DMS79 treated with DMSO at 0.1 percent for 48 hours (cell line): ENCODE results near the gene NHLRC3.
"Not testable (repeated sequence)": the region's sequence is repeated elsewhere in the genome, so short reads cannot be mapped to it uniquely, and the experiment has no call there.

ENCODE experiments used
- DNase-seq: peaks from one replicate; lab custom pipeline; 2025; lab: John Stamatoyannopoulos, UW

NHLRC3 gene, protein sequence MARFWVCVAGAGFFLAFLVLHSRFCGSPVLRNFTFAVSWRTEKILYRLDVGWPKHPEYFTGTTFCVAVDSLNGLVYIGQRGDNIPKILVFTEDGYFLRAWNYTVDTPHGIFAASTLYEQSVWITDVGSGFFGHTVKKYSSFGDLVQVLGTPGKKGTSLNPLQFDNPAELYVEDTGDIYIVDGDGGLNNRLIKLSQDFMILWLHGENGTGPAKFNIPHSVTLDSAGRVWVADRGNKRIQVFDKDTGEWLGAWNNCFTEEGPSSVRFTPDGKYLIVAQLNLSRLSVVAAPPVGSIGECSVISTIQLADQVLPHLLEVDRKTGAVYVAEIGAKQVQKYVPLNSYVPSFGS

DNA sequence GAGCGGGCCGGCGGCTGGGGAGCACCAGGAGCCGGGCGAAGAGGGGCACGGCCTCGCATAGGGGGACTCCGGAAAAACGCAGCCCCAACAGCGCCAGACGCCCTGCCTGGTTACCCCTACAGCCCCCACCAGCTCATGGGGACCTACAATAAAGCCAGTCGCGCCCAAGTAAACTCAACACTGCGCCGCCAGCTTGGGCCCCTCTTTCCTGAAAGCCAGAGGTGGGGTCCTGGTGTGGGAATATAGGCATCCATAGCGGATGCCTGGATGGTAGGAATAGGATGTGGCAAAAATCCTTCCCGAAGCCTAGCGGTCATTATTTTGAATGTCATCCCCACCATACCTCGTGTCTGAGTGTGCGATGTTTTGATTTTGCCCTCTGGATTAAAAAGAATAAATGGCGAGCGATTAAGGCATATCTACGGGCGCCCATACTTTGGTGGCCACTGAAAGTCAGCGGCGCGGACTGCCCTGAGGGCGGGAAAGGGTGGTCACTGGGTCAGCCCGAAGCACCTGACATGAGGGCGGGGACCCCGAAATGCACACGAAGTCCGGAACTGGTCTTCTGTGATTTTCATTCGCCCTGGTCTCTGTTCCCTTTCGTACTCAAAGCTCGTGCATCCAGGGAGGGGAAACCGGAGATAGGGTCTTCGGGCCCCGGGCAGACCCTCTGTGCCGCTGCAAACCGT is at the start of gene NHLRC3, which contains the start of gene PROSER1:
Gene NHLRC3 (plus strand): TSS at position 577 of the 689 bp plus-strand sequence. CDS start 184 bp downstream, outside the sequence.
Gene PROSER1 (minus strand): TSS at position 210 of the 689 bp plus-strand sequence. CDS start 847 bp downstream, outside the sequence.
- DNase-seq = peak; percentile 94

DNA sequence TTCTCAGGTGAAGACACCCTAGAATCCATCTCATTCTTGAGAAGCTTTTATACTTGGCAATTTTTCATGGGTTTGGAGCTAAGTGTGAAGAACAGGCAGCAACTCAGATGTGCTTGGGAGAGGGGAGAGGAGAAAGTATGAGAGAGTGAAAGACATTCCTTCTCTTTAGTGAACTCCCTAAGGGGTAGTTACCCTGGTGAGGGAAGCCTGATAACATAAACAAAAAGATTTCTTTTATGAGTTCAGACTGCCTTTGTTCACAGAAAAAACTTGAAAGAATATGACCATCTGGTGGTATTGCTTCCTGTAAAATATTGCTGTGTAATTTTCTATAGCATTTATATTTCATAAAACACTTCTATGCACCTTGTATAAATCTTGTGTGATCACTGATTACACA is 47.6 kb upstream of the NHLRC3 start, which contains the start of gene STOML3:
Gene STOML3 (minus strand): TSS at position 139 of the 400 bp plus-strand sequence. CDS start 110 bp downstream, at position 29.
- no peak for DNase-seq

DNA sequence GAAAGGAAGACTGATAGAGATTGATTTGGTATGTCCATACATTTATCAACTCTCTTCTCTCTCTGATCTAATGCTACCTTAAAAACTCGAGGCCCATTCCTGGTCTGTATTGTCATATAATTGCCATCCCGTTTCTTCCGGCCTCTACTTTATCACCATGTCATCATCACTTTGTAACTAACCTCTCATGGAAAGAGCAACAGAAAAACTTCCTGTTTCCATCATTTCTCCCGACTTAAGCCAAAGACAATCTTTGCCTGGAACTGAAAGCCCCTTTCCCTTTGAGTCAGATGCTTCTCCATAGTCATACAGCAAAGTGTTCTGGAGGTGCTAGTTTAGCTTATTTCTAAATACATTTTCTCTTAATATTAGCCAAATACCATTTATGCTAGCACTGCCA is 44.9 kb upstream of the NHLRC3 start:
- DNase-seq = no peak

DNA sequence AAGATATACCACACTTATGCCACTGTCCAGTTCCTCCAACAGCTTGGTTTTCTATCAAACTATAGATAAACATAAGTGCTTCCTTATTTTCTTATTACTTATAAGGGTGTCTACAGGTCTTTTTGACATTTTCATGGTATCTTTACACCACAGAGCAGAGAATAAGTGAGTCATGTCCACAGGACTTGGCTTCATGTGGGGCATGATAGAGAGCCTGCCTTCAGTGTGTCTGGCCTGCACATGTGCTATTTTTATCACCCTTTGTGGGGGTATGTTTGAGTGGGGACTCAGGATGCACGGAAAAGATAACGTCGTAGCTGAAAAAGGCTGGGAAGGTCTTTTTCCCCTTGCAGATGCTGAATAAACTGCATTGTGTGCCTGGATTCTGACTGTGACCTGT is 39.5 kb upstream of the NHLRC3 start:
- DNase-seq = no peak

DNA sequence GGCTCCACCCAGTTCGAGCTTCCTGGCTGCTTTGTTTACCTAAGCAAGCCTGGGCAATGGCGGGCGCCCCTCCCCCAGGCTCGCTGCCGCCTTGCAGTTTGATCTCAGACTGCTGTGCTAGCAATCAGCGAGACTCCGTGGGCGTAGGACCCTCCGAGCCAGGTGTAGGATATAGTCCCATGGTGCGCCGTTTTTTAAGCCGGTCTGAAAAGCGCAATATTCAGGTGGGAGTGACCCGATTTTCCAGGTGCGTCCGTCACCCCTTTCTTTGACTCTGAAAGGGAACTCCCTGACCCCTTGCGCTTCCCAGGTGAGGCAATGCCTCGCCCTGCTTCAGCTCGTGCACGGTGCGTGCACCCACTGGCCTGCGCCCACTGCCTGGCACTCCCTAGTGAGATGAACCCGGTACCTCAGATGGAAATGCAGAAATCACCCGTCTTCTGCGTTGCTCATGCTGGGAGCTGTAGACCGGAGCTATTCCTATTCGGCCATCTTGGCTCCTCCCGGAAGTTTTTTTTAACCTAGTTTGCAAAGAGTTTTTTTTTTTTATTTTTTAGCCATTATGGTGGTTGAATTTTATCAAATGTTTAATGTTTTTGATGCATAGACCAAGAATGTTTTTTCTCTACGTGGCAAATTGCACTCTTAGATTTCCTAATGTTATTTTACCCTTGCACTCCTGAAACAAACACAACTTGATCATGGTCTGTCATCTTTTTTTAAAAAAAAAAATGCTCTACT is 31.7 kb upstream of the NHLRC3 start:
- not testable (repeated sequence) for DNase-seq

DNA sequence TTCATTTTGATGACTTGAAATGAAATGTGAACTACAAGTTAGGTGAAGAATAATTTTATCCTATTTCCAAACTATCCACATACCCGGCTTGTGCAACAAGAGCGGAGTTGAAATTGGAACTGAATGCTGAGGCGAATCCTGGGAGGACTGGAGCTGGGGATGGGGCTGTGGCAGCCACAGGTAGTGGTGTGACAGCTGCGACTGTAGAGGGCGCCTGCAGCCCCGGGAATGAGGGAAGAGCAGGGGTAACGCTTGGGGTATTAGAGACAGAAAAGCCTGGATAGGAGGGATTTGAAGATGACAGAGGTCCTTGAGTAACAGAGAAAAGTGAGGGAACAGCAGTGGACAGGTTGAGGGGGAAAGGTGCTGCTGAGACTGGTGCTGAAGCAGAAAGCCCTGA is 25.6 kb upstream of the NHLRC3 start:
- DNase-seq = no peak

DNA sequence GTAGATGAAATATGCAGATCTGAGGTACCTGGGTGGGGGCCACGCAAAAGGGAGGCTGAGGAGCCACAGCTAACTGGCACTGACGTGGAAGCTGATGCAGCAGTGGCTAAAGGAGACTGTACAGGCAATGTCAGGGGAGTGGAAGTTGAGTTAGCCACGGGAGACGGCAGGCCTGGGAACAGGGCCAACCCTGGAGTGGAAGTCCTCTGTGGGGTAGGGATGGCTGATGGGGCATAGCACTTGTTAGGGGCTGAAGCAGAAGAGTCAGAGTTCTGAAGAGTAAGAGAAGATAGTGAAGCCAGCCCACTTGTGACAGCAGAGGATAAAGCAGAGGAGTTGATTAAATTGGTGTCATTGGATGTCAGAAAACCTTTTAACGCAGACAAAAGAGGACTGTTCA is 24.8 kb upstream of the NHLRC3 start:
- DNase-seq = no peak

DNA sequence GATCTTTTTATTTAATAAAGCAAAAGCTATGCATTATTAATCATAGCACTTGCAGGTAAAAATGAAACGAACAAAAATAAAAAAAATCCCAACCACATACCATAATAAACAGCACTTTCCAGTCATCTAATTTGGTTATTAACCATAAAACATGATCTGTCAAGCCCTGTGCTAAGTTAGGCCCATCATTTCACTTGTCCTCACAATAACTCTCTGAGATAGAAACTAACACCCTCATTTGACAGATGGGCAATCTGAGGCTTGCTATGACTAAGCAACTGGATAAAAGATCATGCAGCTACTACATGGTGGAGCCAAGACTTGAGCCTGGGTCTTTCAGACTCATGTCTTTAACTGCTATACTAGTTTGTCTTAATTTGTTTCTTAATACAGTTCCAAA is 22.2 kb upstream of the NHLRC3 start:
- DNase-seq = no peak

DNA sequence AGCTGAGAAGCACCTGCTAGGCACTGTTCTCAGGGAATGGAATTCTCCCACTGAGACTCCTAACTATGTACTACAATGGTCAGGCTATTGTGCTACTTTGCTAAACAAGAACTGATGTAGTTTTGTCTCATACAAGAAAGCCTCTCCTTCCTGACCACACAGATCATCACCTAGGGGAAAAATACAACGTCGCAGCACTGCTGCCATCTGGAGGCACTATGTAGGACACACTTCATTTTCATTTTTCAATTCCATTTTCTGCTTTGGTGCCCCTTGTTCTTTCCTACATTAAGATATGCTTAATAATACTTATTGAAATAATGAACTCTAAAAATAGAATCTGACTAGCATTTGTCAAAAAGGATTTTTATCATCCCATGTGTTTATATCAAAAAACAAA is 21.5 kb upstream of the NHLRC3 start:
- no peak for DNase-seq

DNA sequence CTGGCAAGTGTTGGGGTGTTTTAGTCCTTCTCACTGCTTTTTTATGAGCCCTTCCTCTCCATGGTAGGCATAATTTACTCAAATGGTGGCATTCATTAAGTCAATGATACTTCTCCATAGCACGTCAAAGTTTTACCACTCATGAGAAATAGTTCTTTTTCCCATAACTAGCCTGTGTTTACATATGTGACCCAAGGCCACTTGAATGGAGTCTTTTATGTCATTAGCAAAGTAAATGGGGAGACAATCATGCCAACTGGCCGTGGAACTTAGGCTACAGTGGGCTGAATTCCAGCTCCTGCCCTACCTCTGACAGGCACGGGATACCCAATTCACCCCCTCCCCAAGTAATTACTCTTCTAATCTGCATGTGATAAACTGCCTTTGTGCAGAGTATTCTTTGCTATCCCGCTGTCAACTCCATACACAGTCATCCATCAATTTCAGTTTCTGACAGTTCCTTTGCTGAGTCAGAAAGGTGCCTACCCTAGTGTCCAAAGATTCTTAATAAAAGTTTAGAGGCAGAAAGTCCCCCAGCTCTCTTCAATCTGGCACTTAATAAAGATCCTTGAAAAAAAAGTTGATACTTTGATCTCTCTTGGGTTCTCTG is 17.3 kb upstream of the NHLRC3 start:
- no peak for DNase-seq

DNA sequence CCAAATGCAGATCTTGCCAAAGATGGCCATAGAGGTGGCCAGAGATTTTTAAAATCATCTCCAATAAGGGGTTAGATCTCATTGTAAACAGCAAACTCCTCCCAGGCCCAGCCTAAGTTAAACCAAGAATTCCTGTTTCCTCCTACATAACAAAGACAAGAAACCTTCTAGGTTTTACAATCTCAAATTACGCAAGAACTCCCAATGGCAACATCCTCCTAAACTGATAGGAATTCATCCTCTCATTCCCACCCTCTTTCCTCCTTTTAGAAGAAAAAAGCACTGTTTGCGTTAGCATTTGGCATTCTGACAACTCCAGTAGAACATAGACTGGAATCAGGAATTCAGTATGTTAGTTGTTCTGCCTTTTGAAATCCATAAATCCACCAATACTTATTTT is 14.9 kb upstream of the NHLRC3 start:
- no peak for DNase-seq

DNA sequence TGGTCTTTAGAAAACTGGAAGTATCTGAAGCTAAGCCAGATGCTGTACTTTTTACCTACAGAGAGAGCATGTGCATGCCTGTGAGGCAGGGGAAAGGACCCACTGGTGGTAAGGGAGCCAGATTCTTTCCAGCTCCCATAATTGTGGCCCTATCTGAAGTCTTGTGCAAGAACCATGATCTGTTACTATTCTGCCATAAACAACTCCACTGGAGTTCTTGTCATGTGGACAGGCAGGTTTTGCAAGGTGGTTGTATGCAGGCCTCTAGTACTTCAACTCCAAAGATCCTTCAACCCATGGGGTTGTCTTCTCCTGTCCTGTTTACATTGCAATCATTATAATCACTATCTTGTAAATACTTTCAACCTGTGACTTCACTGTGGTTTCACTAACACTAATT is 14.5 kb upstream of the NHLRC3 start:
- no peak for DNase-seq

DNA sequence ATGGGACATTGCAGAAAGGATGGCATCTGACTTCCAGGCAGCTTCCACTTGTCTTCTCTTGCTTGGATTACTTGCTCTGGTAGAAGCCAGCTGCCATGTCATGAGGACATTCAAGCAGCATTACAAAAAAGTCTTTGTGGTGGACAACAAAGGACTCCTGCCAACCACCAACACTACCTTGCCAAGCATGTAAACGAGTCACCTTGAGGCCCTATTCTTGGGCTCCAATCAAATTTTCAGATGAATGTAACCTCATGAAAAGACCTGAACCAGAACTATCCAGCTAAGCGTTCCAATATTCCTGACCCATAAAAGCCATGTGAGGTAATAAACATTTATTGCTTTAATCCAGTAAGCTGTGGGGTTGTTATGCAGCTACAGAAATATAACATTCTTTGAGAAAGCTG is 12.8 kb upstream of the NHLRC3 start:
- DNase-seq = no peak

DNA sequence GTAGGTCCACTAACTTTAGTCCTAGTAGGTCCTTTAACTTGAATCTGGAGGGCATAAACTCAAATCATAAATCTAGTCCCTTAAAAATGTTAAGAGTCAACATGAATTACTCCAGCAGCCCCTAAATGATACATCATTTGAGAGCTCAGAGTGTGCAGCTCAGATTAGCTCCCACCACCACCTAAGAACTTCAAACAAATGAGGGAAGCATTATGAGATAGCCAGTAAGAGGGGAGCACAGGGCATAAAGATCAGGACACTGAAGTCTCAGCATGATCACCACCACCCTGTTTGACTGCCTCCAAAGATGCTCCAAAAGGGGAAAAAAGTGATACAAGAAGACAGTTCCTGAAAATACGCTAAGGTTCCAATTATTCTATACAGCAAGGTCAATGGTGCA is 6.1 kb upstream of the NHLRC3 start:
- DNase-seq = no peak

DNA sequence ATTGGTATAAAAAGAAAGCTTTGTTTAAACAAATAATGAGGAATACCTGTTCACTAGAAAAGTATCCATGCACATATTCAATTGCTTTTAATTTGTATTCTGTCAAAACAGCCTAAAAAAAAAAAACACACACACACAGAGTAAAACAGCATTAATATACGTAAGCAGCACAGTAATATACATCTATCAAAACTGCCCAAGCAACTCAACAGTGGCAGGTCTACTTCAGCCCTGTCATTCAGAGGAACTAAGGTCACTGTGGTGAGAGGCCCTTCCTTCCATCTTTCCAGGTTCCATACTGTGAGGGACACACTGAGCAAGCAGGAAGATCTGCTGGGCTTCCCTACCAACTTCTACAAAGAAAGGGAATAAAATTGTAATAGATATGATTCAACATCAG is 4.2 kb upstream of the NHLRC3 start:
- no peak for DNase-seq

DNA sequence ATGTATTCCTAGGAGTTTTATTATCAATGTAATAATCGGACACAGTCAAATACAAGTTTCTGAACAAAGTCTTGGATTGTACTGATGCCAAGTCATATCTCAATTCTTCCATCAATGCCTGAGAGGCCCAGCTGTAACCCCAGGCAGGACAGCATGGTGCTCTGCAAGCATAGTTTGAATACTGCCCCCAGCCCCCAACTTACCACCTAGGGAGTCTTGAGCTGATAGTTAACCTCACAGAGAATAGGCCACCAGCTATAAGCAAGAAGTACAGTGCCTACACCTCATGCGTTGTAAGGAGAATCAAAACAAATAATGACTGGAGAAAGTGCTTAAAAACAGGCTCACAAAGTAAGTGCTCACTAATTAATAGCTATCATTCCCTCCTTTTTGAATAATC is 3.1 kb upstream of the NHLRC3 start:
- DNase-seq = no peak

DNA sequence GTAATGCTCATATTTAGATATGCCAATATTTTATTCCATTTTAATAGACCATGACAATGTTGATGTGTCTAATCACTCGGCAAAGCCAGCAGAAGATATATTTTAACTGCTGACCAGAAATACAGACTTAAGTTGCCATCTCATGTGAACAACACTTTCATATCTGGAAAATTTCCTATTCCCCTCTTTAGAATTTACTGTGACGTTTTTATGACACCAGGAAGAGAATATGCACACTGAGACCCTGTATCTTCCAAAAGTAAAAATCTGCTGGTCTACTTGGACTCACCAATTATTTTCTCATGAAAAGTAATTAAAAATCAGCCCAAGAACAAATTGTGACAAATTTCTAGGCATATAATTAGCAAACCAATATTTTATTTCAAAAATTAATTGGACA is 2.5 kb upstream of the NHLRC3 start:
- DNase-seq = no peak

DNA sequence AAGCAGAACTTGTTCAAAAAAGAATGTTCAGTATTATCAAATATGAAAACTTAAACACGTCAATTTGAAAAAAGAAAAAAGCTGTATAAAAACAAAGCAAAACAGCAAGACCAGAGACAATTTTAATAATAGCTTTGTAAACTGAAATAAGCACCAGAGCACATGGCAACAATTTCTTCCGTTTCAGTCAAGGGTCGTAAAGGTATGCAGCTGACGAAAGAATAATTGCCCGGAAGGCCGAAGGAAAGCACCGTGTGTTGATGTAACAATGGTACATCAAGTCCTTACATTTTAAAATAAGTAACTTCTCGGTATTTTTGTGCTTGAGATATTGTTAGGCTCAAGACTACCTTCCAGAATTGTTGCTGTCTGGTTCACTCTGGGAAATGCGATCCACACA is 2.0 kb upstream of the NHLRC3 start:
- peak; percentile 16 for DNase-seq

DNA sequence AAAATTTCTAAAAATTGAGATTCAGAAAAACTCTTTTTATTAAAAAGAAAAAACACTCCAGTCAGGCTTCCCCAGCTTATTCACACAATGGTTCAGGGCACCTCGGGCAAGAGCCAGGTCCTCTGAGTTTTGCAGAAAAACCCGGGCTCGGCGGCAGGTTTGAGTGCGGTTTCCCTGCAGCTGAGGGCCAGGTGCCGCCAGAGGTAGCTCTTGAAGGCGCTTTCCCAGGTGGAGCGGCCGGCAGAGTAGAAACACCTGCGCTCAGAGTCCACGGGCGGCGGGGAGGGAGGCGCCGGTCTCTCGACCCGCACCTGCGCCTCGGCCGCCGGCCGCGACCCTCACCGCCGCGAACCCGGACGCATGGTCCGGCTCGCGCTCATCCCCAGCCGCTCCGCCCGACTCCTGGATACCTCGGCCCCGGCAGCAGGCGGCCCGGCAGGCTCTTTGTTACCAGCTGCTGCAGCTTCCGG is 811 bp upstream of the NHLRC3 start:
- DNase-seq = no peak

DNA sequence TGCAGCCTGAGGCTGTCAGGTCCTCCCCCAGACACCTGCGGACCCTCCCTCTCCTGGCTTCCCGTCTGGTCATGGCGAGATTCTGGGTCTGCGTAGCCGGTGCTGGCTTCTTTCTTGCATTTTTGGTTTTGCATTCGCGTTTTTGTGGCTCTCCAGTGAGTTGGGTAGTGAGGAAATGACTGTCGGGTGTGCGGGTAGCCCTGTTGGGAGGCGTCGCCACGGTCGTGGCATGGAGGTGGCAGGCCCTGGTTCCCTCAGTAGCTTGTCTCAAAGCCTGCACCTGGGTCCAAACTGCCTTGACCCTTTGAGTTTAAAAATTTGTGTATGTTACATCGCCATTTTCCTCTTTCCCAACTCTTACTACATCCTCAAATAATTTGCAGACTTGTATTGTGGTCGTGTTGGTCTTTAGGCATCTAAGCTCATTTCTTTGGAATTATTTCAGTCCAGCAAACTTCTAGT is 344 bp downstream of the NHLRC3 start:
- DNase-seq = peak; percentile 52

DNA sequence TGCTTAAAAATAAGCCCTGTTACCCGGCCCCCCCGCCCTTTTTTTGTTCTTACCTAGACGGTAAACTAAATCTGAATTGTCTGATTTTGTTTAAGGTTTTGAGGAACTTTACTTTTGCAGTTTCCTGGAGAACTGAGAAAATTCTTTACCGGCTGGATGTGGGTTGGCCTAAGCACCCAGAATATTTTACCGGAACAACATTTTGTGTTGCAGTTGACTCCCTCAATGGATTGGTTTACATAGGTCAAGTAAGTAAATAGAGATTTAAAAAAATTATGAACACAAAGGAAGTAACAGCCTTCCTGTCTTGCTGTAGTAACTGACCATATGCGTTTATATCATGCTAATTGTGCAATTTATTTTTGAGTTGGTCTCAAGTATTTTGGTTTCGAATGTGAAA is 785 bp downstream of the NHLRC3 start:
- no peak for DNase-seq

DNA sequence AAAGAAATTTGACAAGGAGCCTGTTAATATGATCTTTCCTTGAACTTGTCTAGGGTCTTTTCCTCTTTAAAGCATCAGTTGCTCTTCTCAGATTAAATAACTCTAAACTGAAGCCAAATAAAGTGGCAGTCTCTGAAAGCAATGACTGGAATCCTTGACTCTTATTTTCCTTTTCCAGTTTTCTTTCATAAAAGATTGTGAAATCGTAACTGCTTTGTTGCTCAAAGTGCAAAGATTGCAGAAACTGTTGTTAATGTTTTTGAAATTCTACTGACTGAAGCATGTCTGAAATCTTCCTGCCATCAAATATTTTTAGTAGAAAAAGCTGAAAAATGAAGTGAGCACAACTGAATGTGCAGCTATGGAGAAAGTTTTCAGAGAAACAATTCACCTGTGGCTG is 1.9 kb downstream of the NHLRC3 start:
- no peak for DNase-seq
